Vagina (tissue), 2 donors: ENCODE results near the gene FGF22. TPM values are rescaled to one million over a fixed set of nuclear protein-coding genes. Genes with fewer than 3 reads are reported as not detected.

Experiments
- DNase-seq, 2 donors: peaks; one replicate each; pipeline ENCODE4 v3.0.0-alpha.2; 2017; ENCODE audit errors: extremely low spot score in 2 of 2
- H3K27ac ChIP-seq: fragments of 200-600 bp; sonication (generic); one replicate; pipeline ENCODE4 v1.5.1; 2019
- H3K27me3 ChIP-seq: fragments of 200-600 bp; sonication (generic); one replicate; pipeline ENCODE4 v1.5.1; 2019
- H3K36me3 ChIP-seq, 2 donors: fragments of 200-600 bp; sonication (generic); one replicate each; pipeline ENCODE4 v1.5.1; 2017 to 2019
- H3K4me1 ChIP-seq: fragments of 200-600 bp; sonication (generic); one replicate; pipeline ENCODE4 v1.5.1; 2019
- H3K4me3 ChIP-seq, 2 donors: fragments of 200-600 bp; sonication (generic); 1 replicate in 1 of 2; 2 replicates in 1 of 2; pipeline ENCODE4 v1.5.1; 2016 to 2019
- H3K9me3 ChIP-seq: fragments of 200-600 bp; sonication (generic); one replicate; pipeline ENCODE4 v1.5.1; 2019
- CTCF ChIP-seq, 3 experiments: fragments of 450-650 bp in 2 of 3; fragments of 200-600 bp in 1 of 3; sonication (generic) in 1 of 3; IDR thresholded peaks; one replicate each; pipeline ENCODE4 v1.5.1; 2017 to 2019; ENCODE audit warnings: antibody characterized with exemption in 3 of 3, mild to moderate bottlenecking in 2 of 3, moderate library complexity in 2 of 3
- POLR2A ChIP-seq, 2 donors: fragments of 450-650 bp; IDR thresholded peaks; one replicate each; pipeline ENCODE4 v1.6.1; 2017; ENCODE audit warnings: antibody characterized with exemption in 2 of 2, mild to moderate bottlenecking in 2 of 2, moderate library complexity in 2 of 2
- POLR2AphosphoS5 ChIP-seq, 2 donors: sonication (generic); formaldehyde crosslinking; IDR thresholded peaks; one replicate each; pipeline ENCODE4 v1.9.0; 2017; ENCODE audit warnings: antibody characterized with exemption in 2 of 2, mild to moderate bottlenecking in 2 of 2, low read depth in 1 of 2; ENCODE audit not compliant: insufficient read depth in 1 of 2
- intact Hi-C: fragments of 100-400 bp; cut with DNase I; formaldehyde crosslinking; loops from one replicate; pipeline ENCODE4 v1.15.1; 2023
- total RNA-seq: library from RNA; depleted of rRNA; stranded (reverse); fragments of >200 nt; gene quantifications from one replicate; pipeline ENCODE4 v1.2.3, GENCODE V29; 2016

The FGF22 gene
- total RNA-seq, 1 donor from 2014 or later, result not detected

GRCh38 chr19:651991-652390, 12.3 kb downstream of the FGF22 start:
- Histone ChIP-seq H3K9me3 (no peaks in the 10 kb centered on the region), H3K36me3 (peaks cover 0 to 54% of the 10 kb centered on the region in 2 donors), H3K4me3 (no peak overlapping the region), H3K27me3 (no peaks in the 10 kb centered on the region), H3K4me1 (peaks cover under 1% of the 10 kb centered on the region), H3K27ac (no peak overlapping the region)
- no peak for DNase-seq
- TF ChIP-seq POLR2A (IDR thresholded peaks at IDR 0.05) (no peak), CTCF (IDR thresholded peaks at IDR 0.05) (no peak), POLR2AphosphoS5 (IDR thresholded peaks at IDR 0.05; ENCODE audit: insufficient read depth in 1 of 2, low read depth in 1 of 2) (no peak)
- intact Hi-C loops, result no loop called here

GRCh38 chr19:652467-653389, 13.0 kb downstream of the FGF22 start:
- Histone ChIP-seq H3K4me1 (peaks cover 7% of the 10 kb centered on the region), H3K27ac (no peak overlapping the region), H3K4me3 (no peak overlapping the region), H3K27me3 (no peaks in the 10 kb centered on the region), H3K9me3 (no peaks in the 10 kb centered on the region), H3K36me3 (peaks cover 0 to 47% of the 10 kb centered on the region in 2 donors)
- no peak for DNase-seq
- intact Hi-C loops, result no loop called here
- no peak for TF ChIP-seq CTCF (IDR thresholded peaks at IDR 0.05)

GRCh38 chr19:653425-653824, 13.7 kb downstream of the FGF22 start:
- Histone ChIP-seq H3K4me3 (no peak overlapping the region), H3K4me1 (peaks cover 14% of the 10 kb centered on the region), H3K9me3 (no peaks in the 10 kb centered on the region), H3K27ac (no peak overlapping the region), H3K27me3 (no peaks in the 10 kb centered on the region), H3K36me3 (peaks cover 0 to 41% of the 10 kb centered on the region in 2 donors)
- TF ChIP-seq POLR2A (IDR thresholded peaks at IDR 0.05) (no peak), POLR2AphosphoS5 (IDR thresholded peaks at IDR 0.05; ENCODE audit: insufficient read depth in 1 of 2, low read depth in 1 of 2) (no peak), CTCF (IDR thresholded peaks at IDR 0.05) (no peak)
- intact Hi-C loops, result no loop called here
- DNase-seq, result no peak

GRCh38 chr19:655691-656090, 16.0 kb downstream of the FGF22 start:
- Histone ChIP-seq H3K9me3 (no peaks in the 10 kb centered on the region), H3K27me3 (no peaks in the 10 kb centered on the region), H3K36me3 (peaks cover 0 to 22% of the 10 kb centered on the region in 2 donors), H3K27ac (no peak overlapping the region), H3K4me1 (peaks cover 37% of the 10 kb centered on the region), H3K4me3 (no peak overlapping the region)
- no peak for TF ChIP-seq POLR2AphosphoS5 (IDR thresholded peaks at IDR 0.05; ENCODE audit: insufficient read depth in 1 of 2, low read depth in 1 of 2)
- TF ChIP-seq POLR2A (IDR thresholded peaks at IDR 0.05), result no peak
- TF ChIP-seq CTCF (IDR thresholded peaks at IDR 0.05), result no peak
- intact Hi-C loops, result no loop called here
- DNase-seq, result no peak
